Measurements from ENCODE around the gene IFNA13.

The IFNA13 gene

DNA sequence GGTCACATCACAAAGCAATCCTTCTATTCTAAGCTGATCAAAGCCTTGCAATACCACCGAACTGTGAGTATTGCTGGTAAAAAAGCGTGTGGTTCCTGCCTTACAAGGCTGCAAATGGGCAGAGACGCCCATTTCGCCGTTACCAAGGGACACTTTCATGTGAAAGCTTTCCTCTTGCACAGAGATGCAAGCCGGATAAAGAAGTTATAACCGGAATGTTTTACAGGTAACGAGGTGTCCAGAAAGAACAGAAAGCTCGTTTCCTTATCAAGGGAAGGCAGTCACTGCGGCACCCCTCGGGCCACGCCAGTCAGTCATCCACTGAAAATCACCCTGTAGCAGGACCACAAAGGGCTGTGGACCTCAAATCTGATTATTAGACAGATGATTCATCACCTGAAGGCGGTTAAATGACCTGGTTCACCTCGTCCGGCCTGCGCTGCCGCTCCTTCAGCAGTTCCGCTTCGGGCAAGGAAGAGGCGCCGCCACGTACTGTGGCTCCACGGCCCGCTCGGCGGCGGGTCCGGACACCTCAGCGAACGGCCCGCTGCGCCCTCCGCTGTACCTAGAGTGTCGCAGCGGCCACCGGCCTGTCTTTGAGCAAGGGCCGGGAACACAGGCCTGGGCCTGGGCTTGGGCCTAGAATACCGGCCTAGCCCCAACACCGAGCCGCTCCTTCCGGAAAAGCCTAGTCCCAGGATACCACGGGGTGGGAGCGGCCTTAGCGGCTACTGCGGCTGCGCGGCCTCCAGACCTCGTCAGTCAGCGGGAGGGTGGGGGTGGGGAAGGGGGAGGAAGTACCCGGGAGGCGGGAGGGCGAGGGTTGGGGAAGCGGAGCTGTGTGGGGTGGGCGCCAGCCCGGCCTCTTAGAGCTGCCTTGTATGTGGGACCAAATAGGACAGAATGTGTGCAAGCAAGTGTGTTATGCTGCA is 32.9 kb downstream of the IFNA13 start, which contains the start of gene KLHL9:
TSS of gene KLHL9 (minus strand) at position 704 of the 932 bp plus-strand sequence. CDS start at position 159, 545 bp downstream.
- peaks cover 28% of the 10 kb centered on the region for H3K4me1 ChIP-seq (ENCODE audit: insufficient read depth, low read length)
- no peaks in the 10 kb centered on the region for H3K9me3 ChIP-seq (ENCODE audit: low read length)
- H3K36me3 ChIP-seq (ENCODE audit: insufficient read depth, low read length) = peaks cover 17% of the 10 kb centered on the region
- peak within 1 kb of the TSS; percentile 70 for H3K4me3 ChIP-seq (ENCODE audit: low read length)
- H2AFZ ChIP-seq (ENCODE audit: low read depth, low read length) = peak within 1 kb of the TSS; percentile 66
- H3K27me3 ChIP-seq (ENCODE audit: insufficient read depth, low read length) = no peaks in the 10 kb centered on the region

DNA sequence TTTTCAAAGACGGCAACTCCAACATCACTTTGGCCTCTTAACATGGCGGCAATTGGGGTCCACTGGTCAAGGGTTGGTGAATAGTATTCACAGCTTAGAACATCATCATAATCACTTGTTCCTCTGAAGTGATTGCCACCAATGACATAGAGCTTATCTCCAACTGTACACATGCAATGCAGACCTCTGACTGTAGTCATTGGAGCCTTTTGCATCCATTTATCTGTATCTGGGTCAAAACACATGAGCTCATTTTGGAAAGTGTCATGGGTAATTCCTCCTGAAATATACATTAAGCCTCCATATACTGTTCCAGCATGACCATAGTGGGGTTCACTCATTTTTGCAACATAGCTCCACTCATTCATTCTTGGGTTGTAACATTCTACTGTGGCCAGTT is 34.6 kb downstream of the IFNA13 start:
- Histone ChIP-seq H2AFZ (ENCODE audit: low read depth, low read length) (no peak overlapping the region), H3K4me1 (ENCODE audit: insufficient read depth, low read length) (peaks cover 28% of the 10 kb centered on the region)

DNA sequence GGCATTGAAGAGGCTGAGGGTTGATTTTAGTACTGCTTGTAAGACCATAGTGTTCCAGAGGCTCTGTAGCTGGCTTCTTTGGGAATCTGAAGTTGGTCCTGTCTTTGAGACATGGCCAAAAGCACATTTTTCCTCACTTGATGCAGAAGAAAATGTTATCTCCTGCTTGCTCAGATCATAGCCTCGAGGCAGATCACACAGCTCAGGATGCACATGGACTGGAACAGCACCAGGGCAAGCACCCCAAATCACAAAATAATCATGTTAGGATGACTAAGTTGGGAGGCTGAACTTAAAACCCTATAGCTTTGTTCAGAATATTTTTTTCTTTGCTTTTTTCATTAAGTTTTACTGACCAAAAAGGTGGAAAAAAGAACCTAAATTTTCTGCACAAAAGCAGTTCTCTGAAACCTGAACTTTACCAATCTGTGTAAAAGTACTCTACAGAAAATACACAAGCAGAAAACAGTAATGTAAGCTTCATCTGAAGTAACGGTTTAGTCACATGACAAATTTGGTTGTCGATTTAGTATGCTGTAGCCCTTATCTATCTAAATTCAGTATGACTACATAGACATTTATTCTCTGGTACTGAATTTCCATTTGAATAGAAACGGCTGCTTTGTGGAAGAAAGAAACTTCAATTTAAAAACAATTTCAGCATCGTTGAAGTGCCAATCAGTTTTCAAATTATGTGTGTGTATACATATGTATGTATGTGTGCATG is 36.0 kb downstream of the IFNA13 start:
- Histone ChIP-seq H3K4me3 (ENCODE audit: low read length) (peak overlapping the region; percentile 6), H3K4me1 (ENCODE audit: insufficient read depth, low read length) (peaks cover 28% of the 10 kb centered on the region)

More for the DNA sequence above, 34.6 kb downstream of the IFNA13 start:
- Histone ChIP-seq H3K9me3 (ENCODE audit: low read length) (no peaks in the 10 kb centered on the region), H3K4me3 (ENCODE audit: low read length) (peak overlapping the region; percentile 70), H3K27me3 (ENCODE audit: insufficient read depth, low read length) (no peaks in the 10 kb centered on the region), H3K36me3 (ENCODE audit: insufficient read depth, low read length) (peaks cover 18% of the 10 kb centered on the region)

DNA sequence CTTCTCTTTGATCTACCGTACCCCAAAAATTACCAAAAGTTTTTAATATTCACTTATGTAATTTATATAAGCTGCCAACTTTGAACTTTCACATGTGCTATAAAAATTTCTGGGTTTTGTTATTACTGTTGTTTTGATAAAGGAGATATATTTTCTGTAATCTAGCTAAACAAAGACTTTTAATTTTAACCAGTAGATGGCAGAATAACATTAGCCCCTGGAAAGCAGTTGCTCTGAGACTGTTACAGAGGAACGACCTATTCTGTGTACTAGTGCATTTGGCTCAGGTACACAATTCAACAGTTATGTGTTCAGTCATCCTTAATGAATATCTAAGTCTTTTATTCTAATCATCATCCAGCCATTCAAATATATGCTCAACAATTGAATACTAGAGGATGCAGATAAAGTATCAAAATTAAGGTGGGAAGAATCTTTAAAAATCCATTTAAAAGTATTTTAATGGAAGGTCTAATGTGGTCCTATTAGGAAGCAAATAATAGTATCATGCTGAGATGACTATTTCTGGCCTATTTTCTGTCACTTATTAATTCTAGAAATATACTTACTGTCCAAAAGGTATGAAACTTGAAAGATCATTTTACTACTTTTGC is 41.2 kb downstream of the IFNA13 start:
- no peaks in the 10 kb centered on the region for H3K27me3 ChIP-seq (ENCODE audit: insufficient read depth, low read length)
- no peaks in the 10 kb centered on the region for H3K9me3 ChIP-seq (ENCODE audit: low read length)
- no peak overlapping the region for H3K4me3 ChIP-seq (ENCODE audit: low read length)
- peaks cover 2% of the 10 kb centered on the region for H3K4me1 ChIP-seq (ENCODE audit: insufficient read depth, low read length)
- peaks cover 27% of the 10 kb centered on the region for H3K36me3 ChIP-seq (ENCODE audit: insufficient read depth, low read length)
- no peak overlapping the region for H2AFZ ChIP-seq (ENCODE audit: low read depth, low read length)

More for the DNA sequence above, 36.0 kb downstream of the IFNA13 start:
- Histone ChIP-seq H2AFZ (ENCODE audit: low read depth, low read length) (no peak overlapping the region), H3K36me3 (ENCODE audit: insufficient read depth, low read length) (peaks cover 18% of the 10 kb centered on the region), H3K27me3 (ENCODE audit: insufficient read depth, low read length) (no peaks in the 10 kb centered on the region), H3K9me3 (ENCODE audit: low read length) (no peaks in the 10 kb centered on the region)

DNA sequence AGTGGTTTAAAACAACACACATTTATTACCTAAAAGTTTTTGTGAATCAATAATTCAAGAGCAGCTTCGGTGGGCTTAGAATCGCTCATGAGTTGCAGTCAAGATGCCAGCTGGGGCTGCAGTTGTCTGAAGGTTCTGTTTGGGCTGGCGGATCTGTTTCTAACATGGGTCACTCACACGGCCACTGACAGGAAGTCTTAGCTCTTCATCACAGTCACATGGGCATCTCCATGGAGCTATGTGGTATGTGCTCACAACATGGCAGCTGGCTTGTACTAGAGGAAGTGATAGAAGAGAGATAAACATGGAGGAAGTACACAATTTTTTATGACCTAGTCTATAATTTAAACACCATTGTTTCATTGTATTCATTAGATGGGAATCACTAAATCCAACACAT is 43.8 kb downstream of the IFNA13 start:
- H2AFZ ChIP-seq (ENCODE audit: low read depth, low read length) = no peak overlapping the region
- peaks cover 24% of the 10 kb centered on the region for H3K36me3 ChIP-seq (ENCODE audit: insufficient read depth, low read length)
- H3K4me1 ChIP-seq (ENCODE audit: insufficient read depth, low read length) = no peaks in the 10 kb centered on the region
- H3K4me3 ChIP-seq (ENCODE audit: low read length) = no peak overlapping the region
- no peaks in the 10 kb centered on the region for H3K27me3 ChIP-seq (ENCODE audit: insufficient read depth, low read length)
- no peaks in the 10 kb centered on the region for H3K9me3 ChIP-seq (ENCODE audit: low read length)

DNA sequence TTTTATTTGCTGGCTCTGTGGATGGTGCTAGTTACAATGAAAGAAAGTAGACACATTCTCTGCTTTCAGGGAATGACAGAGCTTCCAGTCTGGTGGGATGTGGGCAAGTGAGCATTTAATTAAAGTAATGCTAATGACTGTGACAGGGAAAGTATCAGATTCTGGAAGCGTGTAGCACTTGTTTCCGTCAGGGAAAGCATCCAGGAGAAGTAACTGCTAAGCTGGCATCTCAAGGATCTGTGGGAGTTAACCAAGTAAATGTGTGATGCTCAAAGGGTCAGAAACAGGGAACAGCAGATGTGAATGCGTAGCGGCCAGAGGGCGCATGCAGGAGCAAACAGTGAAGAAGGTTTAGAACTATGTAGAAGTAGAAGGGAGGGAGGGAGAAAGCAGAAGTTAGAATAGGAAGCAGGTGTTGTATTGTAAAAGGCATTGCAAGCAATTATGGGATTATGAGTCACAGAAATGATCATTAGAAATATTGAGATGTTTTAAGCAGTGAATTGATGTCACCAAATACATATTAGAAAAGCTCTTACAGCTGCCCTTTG is 44.9 kb downstream of the IFNA13 start:
- Histone ChIP-seq H2AFZ (ENCODE audit: low read depth, low read length) (no peak overlapping the region), H3K27me3 (ENCODE audit: insufficient read depth, low read length) (no peaks in the 10 kb centered on the region), H3K4me1 (ENCODE audit: insufficient read depth, low read length) (peaks cover 5% of the 10 kb centered on the region), H3K9me3 (ENCODE audit: low read length) (no peaks in the 10 kb centered on the region), H3K4me3 (ENCODE audit: low read length) (no peak overlapping the region), H3K36me3 (ENCODE audit: insufficient read depth, low read length) (peaks cover 24% of the 10 kb centered on the region)

DNA sequence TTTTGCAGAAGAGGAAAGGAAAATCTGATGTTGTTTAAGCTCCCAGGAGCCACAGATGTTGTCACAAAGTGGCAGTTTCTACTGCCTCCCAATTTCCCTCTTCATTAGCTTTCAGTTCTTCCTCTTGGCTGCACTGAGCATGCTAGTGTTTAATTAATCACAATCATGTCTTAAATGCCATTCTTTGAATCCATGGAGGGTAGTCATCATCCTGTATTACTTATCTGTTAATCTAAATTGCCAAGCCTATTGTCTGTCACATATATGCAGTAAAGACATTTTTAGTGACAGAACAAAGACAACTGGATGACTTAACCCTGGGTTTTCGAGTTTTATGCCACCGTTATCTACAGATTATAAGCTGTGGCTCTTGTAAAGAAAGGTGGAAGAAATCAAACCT is 47.4 kb downstream of the IFNA13 start:
- H3K36me3 ChIP-seq (ENCODE audit: insufficient read depth, low read length) = peaks cover 24% of the 10 kb centered on the region
- no peak overlapping the region for H3K4me3 ChIP-seq (ENCODE audit: low read length)
- H3K4me1 ChIP-seq (ENCODE audit: insufficient read depth, low read length) = peaks cover 12% of the 10 kb centered on the region

DNA sequence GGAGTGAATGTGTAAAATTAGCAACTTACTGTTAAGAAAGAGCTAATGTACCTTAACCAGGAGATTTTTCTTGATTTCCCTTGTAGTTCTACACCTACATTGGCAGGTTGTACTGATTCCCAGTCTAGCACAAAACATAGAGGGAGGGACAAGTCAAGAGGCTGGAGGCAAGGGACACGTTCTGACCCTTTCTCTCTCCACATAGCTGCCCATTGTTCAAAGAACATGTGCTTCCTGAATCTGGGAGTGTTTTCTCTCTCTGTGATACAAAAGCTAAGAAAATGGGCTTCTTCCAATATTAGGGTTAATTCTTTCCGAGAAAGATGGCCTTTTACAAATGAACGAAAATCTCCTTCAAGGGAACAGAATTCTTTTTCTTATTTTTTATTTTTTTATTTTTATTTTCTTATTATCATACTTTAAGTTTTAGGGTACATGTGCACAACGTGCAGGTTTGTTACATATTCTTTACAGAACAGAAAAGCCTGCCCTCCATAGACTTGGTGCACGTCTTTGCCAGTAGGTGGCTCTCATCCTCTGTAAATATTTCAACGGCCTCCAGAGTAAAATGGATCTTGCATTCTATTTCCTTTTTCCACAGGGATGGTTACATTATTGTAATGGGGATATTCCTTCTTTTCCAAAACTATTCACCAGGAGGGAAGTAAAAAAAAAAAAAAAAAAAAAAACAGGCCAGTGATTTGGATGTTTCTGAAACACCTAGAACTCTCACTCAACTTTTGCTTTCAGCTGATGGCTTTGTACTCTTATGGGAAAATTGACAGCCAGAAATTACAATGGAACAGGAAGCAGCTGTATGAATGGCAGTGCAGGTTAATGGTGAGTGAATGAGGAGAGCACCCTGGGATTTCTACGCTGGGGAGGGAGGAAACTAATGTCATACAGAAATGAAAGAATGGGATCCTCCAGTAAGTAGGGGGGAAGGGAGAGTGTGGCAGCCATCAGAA is 49.6 kb downstream of the IFNA13 start:
- peaks cover 12% of the 10 kb centered on the region for H3K4me1 ChIP-seq (ENCODE audit: insufficient read depth, low read length)
- peaks cover 14% of the 10 kb centered on the region for H3K36me3 ChIP-seq (ENCODE audit: insufficient read depth, low read length)
- no peaks in the 10 kb centered on the region for H3K9me3 ChIP-seq (ENCODE audit: low read length)
- H3K4me3 ChIP-seq (ENCODE audit: low read length) = no peak overlapping the region
- peak overlapping the region; percentile 23 for H2AFZ ChIP-seq (ENCODE audit: low read depth, low read length)
- no peaks in the 10 kb centered on the region for H3K27me3 ChIP-seq (ENCODE audit: insufficient read depth, low read length)

More for the DNA sequence above, 47.4 kb downstream of the IFNA13 start:
- Histone ChIP-seq H3K9me3 (ENCODE audit: low read length) (no peaks in the 10 kb centered on the region), H2AFZ (ENCODE audit: low read depth, low read length) (no peak overlapping the region), H3K27me3 (ENCODE audit: insufficient read depth, low read length) (no peaks in the 10 kb centered on the region)

Measured in neuron (in vitro differentiated cells).